Parathyroid adenoma (tissue), 2 donors: ENCODE results near the gene TMEM219.
A peak's percentile ranks its signal among the peaks of the same experiment; 100 is the strongest.

Experiments
- H2AFZ ChIP-seq: fragments of 300-600 bp; sonication (generic); one replicate; pipeline ENCODE4 v1.7.0; 2017; ENCODE audit warnings: antibody characterized with exemption, mild to moderate bottlenecking
- H3K27ac ChIP-seq: fragments of 300-600 bp; sonication (generic); one replicate; pipeline ENCODE4 v1.7.0; 2017
- H3K27me3 ChIP-seq: fragments of 300-600 bp; sonication (generic); one replicate; pipeline ENCODE4 v1.7.0; 2017; ENCODE audit warnings: low read length; ENCODE audit not compliant: control insufficient read depth, insufficient read depth
- H3K36me3 ChIP-seq: fragments of 300-600 bp; sonication (generic); one replicate; pipeline ENCODE4 v1.7.0; 2017; ENCODE audit warnings: low read length; ENCODE audit not compliant: control insufficient read depth, insufficient read depth
- H3K4me1 ChIP-seq: fragments of 300-600 bp; sonication (generic); one replicate; pipeline ENCODE4 v1.7.0; 2017; ENCODE audit warnings: control low read depth
- H3K4me2 ChIP-seq: fragments of 300-600 bp; sonication (generic); one replicate; pipeline ENCODE4 v1.7.0; 2017; ENCODE audit warnings: low read length
- H3K4me3 ChIP-seq: fragments of 300-600 bp; sonication (generic); one replicate; pipeline ENCODE4 v1.7.0; 2017; ENCODE audit warnings: low read depth, low read length
- H3K79me2 ChIP-seq: fragments of 300-600 bp; sonication (generic); one replicate; pipeline ENCODE4 v1.7.0; 2017; ENCODE audit warnings: control low read depth
- H3K9ac ChIP-seq: fragments of 300-600 bp; sonication (generic); one replicate; pipeline ENCODE4 v1.7.0; 2017; ENCODE audit warnings: mild to moderate bottlenecking
- H3K9me3 ChIP-seq: fragments of 300-600 bp; sonication (generic); one replicate; pipeline ENCODE4 v1.7.0; 2017; ENCODE audit warnings: low read length; ENCODE audit not compliant: control insufficient read depth
- CTCF ChIP-seq: fragments of 300-600 bp; sonication (generic); IDR thresholded peaks from one replicate; pipeline ENCODE4 v1.7.0; 2017; ENCODE audit warnings: antibody characterized with exemption, mild to moderate bottlenecking
- donor health status: primary hyperparathyroidism.

The TMEM219 gene

GRCh38 chr16:30004424-30004776 lies 42.5 kb downstream of the TMEM219 start:
- H3K4me3 ChIP-seq, result no peak overlapping the region
- no peaks in the 10 kb centered on the region for H3K36me3 ChIP-seq
- H3K4me1 ChIP-seq, result no peaks in the 10 kb centered on the region
- no peak for TF ChIP-seq CTCF
- H3K27ac ChIP-seq, result no peak overlapping the region
- no peaks in the 10 kb centered on the region for H3K79me2 ChIP-seq
- no peak overlapping the region for H3K4me2 ChIP-seq
- no peaks in the 10 kb centered on the region for H3K27me3 ChIP-seq
- no peak overlapping the region for H2AFZ ChIP-seq
- no peak overlapping the region for H3K9ac ChIP-seq
- H3K9me3 ChIP-seq, result no peaks in the 10 kb centered on the region

- Histone ChIP-seq H3K4me3 (no peak overlapping the region), H3K27me3 (no peaks in the 10 kb centered on the region), H3K9ac (no peak overlapping the region), H3K36me3 (no peaks in the 10 kb centered on the region), H3K27ac (no peak overlapping the region), H3K4me1 (no peaks in the 10 kb centered on the region), H2AFZ (no peak overlapping the region), H3K9me3 (no peaks in the 10 kb centered on the region), H3K4me2 (no peak overlapping the region), H3K79me2 (no peaks in the 10 kb centered on the region)
- no peak for TF ChIP-seq CTCF
These were observed 42.9 kb downstream of the TMEM219 start for GRCh38 chr16:30004811-30005242.

GRCh38 chr16:30005341-30006094 lies 43.6 kb downstream of the TMEM219 start:
- TF ChIP-seq CTCF, result peak; percentile 83
- Histone ChIP-seq H3K79me2 (no peaks in the 10 kb centered on the region), H3K4me3 (no peak overlapping the region), H3K27ac (no peak overlapping the region), H3K36me3 (no peaks in the 10 kb centered on the region), H2AFZ (no peak overlapping the region), H3K27me3 (peaks cover 2% of the 10 kb centered on the region), H3K9ac (no peak overlapping the region), H3K4me1 (peaks cover under 1% of the 10 kb centered on the region), H3K9me3 (no peaks in the 10 kb centered on the region), H3K4me2 (no peak overlapping the region)

- Histone ChIP-seq H3K9me3 (no peaks in the 10 kb centered on the region), H3K4me3 (no peak overlapping the region), H3K9ac (no peak overlapping the region), H2AFZ (no peak overlapping the region), H3K4me2 (no peak overlapping the region), H3K27me3 (peaks cover 4% of the 10 kb centered on the region), H3K4me1 (peaks cover 3% of the 10 kb centered on the region), H3K36me3 (no peaks in the 10 kb centered on the region), H3K27ac (no peak overlapping the region), H3K79me2 (no peaks in the 10 kb centered on the region)
- TF ChIP-seq CTCF, result no peak
These were observed 44.2 kb downstream of the TMEM219 start for GRCh38 chr16:30006095-30006473.
